ENCODE measurements around the gene RAD23A. TPM values are rescaled to one million over a fixed set of nuclear protein-coding genes. Genes with fewer than 3 reads are reported as not detected.

The RAD23A gene
- total and polyA plus RNA-seq, 2 of the 4 experiments (the other 2 are of a cell fraction), result 54.3 to 67.8 TPM

- Histone ChIP-seq H3K79me1 (ENCODE audit: low read depth in 1 of 2, low read length in 2 of 2) (peaks cover 24 to 61% of the 10 kb centered on the region in 2 experiments), H3K23ac (ENCODE audit: low read depth, low read length) (peak overlapping the region; percentile 46), H2BK5ac (ENCODE audit: low read depth, low read length, poor library complexity, severe bottlenecking) (no peak overlapping the region), H3K9me3 (ENCODE audit: control insufficient read depth, insufficient read depth, low read length) (no peaks in the 10 kb centered on the region), H2BK120ac (ENCODE audit: low read depth, low read length) (no peak overlapping the region; the same call in 1 of the 2 replicates), H2AFZ (replicated peaks; ENCODE audit: low read length, poor library complexity) (peak overlapping the region; percentile 9), H4K5ac (ENCODE audit: low read depth, low read length) (peak overlapping the region; percentile 2; the same call in 1 of the 2 replicates), H3K18ac (ENCODE audit: low read depth, low read length) (no peak overlapping the region), H4K91ac (ENCODE audit: insufficient read depth, low read depth, low read length) (peak overlapping the region; percentile 1; the same call in 1 of the 2 replicates), H2BK15ac (ENCODE audit: low read depth, low read length) (no peak overlapping the region), H3K56ac (ENCODE audit: extremely low read depth, insufficient read depth, low read length) (no peak overlapping the region), H2AK5ac (ENCODE audit: low read depth, low read length) (peak overlapping the region; percentile 61; the same call in 1 of the 2 replicates), H3K9me1 (ENCODE audit: insufficient read depth, low read length) (peaks cover 17% of the 10 kb centered on the region), H3K14ac (replicated peaks; ENCODE audit: low read depth, low read length) (peak overlapping the region; percentile 27; the same call in 1 of the 2 replicates), H3K27me3 (ENCODE audit: control insufficient read depth, insufficient read depth, low read length) (no peaks in the 10 kb centered on the region), H3K9ac (ENCODE audit: low read depth, low read length) (peak overlapping the region; percentile 57), H3K4me3 (ENCODE audit: insufficient read depth, low read depth, low read length) (peak overlapping the region; percentile 93), H4K8ac (ENCODE audit: low read depth in 2 of 2, low read length in 2 of 2) (peak overlapping the region; percentile 30 to 43; a peak in 2 of 4 replicates), H2AK9ac (replicated peaks; ENCODE audit: low read depth, low read length, poor library complexity) (peak overlapping the region; percentile 99), H3K4me1 (ENCODE audit: control insufficient read depth, insufficient read depth, low read length) (peaks cover 22% of the 10 kb centered on the region), H3K36me3 (ENCODE audit: control insufficient read depth, insufficient read depth, low read length) (peaks cover 15% of the 10 kb centered on the region), H2BK20ac (ENCODE audit: low read depth, low read length) (no peak overlapping the region), H3K4ac (ENCODE audit: low read depth, low read length) (peak overlapping the region; percentile 24), H3K4me2 (ENCODE audit: low read depth, low read length) (peak overlapping the region; percentile 81), H3K27ac (ENCODE audit: insufficient read depth, low read length) (peak overlapping the region; percentile 51), H4K20me1 (ENCODE audit: insufficient read depth, low read length) (peaks cover 36% of the 10 kb centered on the region)
- ChIA-PET CTCF (interaction anchor here (0.5 to 1.1 kb wide), 3 partner anchors 16 to 64 kb away, joined by 3 to 4 read pairs (median 3); no protein-coding TSS in a partner anchor), POLR2A (ENCODE audit: unreplicated experiment) (no interaction called here)
- TF ChIP-seq NFE2L2 (IDR thresholded peaks at IDR 0.05; ENCODE audit: low read depth, low read length) (no peak), MAFK (IDR thresholded peaks at IDR 0.05; ENCODE audit: low read depth, low read length) (no peak), RFX5 (IDR thresholded peaks at IDR 0.05; ENCODE audit: low read depth, low read length) (no peak), CHD1 (IDR thresholded peaks at IDR 0.05; ENCODE audit: low read depth, low read length) (no peak), POLR2A (IDR thresholded peaks at IDR 0.05; ENCODE audit: low read depth, low read length) (no peak), CEBPB (IDR thresholded peaks at IDR 0.05; ENCODE audit: low read depth, low read length) (no peak), FOS (IDR thresholded peaks at IDR 0.05; ENCODE audit: low read depth, low read length) (no peak)
- dilution Hi-C loops (cut with HindIII; ENCODE audit: low sequenced_read_pairs, unreplicated experiment), result no loop called here
- in situ Hi-C loops (cut with MboI; ENCODE audit: low sequenced_read_pairs), result loop anchor here (25.0 kb wide), 1 partner anchor 740 kb away; a partner anchor contains a TSS
- ATAC-seq (ENCODE audit: low read depth) (no peak), DNase-seq (no peak)
- WGBS, 2 experiments (ENCODE audit: extremely low coverage in 2 of 2, insufficient read length in 1 of 2), result 82% methylated on average over 8 of the region's 25 CpGs; no CpG with 5 or more reads in 1 of the 2 experiments
- no TSS peak for BruUV-seq (replicated peaks)
- intact Hi-C loops (cut with micrococcal nuclease), result loop anchor here (5.0 kb wide), 1 partner anchor 65 kb away; no protein-coding TSS in a partner anchor
Observed at GRCh38 chr19:12997179-12997966, 51.7 kb downstream of the RAD23A start.

All from IMR-90 (cell line).